Peyer's patch (tissue), 4 donors: ENCODE data around the gene FUT8.

Experiments used
- POLR2A ChIP-seq, 2 donors: fragments of 450-650 bp; IDR thresholded peaks; one replicate each; pipeline ENCODE4 v1.5.1; 2017; ENCODE audit warnings: antibody characterized with exemption in 2 of 2, mild to moderate bottlenecking in 2 of 2, moderate library complexity in 2 of 2
- TF ChIP-seq, protein P1 (sequence below), 6 experiments: fragments of 450-650 bp in 4 of 6; fragments of 200-600 bp in 2 of 6; sonication (generic) in 1 of 6; IDR thresholded peaks; one replicate each; pipeline ENCODE4 v1.5.1; 2017 to 2019; ENCODE audit warnings: antibody characterized with exemption in 6 of 6, mild to moderate bottlenecking in 3 of 6, moderate library complexity in 1 of 6

DNA sequence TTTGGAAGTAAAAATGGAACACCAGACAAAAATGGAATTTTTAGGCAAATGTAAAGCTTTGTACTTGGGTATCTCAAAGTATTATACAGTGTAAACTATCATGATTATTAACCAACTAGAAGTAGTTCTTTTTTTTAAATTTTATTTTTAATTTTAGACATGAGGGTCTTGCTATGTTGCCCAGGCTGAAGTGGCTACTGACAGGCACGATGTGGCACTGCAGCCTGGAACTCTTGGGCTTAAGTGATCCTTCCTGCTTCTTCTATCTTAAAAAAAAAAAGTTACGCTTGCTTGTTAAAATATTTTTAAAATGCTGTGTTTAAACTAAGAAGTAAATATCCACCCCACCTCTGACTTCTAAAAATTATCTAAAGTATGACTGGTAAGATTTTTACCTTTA is 1.9 kb upstream of the FUT8 start:
- TF ChIP-seq, protein P1, sequence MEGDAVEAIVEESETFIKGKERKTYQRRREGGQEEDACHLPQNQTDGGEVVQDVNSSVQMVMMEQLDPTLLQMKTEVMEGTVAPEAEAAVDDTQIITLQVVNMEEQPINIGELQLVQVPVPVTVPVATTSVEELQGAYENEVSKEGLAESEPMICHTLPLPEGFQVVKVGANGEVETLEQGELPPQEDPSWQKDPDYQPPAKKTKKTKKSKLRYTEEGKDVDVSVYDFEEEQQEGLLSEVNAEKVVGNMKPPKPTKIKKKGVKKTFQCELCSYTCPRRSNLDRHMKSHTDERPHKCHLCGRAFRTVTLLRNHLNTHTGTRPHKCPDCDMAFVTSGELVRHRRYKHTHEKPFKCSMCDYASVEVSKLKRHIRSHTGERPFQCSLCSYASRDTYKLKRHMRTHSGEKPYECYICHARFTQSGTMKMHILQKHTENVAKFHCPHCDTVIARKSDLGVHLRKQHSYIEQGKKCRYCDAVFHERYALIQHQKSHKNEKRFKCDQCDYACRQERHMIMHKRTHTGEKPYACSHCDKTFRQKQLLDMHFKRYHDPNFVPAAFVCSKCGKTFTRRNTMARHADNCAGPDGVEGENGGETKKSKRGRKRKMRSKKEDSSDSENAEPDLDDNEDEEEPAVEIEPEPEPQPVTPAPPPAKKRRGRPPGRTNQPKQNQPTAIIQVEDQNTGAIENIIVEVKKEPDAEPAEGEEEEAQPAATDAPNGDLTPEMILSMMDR (IDR thresholded peaks at IDR 0.05) = no peak
- no peak for TF ChIP-seq POLR2A (IDR thresholded peaks at IDR 0.05)
